Skeletal muscle cell (primary cell): ENCODE results near the gene GDI1.

ENCODE experiments used
- DNase-seq: peaks from one replicate; pipeline ENCODE4 v3.0.0-alpha.2; 2010; ENCODE audit warnings: low read depth
- H3K4me3 ChIP-seq: 2 replicates; pipeline ENCODE4 v1.5.1; 2011; ENCODE audit warnings: low read depth, mild to moderate bottlenecking, control low read depth, low read length, moderate library complexity

The GDI1 gene

DNA sequence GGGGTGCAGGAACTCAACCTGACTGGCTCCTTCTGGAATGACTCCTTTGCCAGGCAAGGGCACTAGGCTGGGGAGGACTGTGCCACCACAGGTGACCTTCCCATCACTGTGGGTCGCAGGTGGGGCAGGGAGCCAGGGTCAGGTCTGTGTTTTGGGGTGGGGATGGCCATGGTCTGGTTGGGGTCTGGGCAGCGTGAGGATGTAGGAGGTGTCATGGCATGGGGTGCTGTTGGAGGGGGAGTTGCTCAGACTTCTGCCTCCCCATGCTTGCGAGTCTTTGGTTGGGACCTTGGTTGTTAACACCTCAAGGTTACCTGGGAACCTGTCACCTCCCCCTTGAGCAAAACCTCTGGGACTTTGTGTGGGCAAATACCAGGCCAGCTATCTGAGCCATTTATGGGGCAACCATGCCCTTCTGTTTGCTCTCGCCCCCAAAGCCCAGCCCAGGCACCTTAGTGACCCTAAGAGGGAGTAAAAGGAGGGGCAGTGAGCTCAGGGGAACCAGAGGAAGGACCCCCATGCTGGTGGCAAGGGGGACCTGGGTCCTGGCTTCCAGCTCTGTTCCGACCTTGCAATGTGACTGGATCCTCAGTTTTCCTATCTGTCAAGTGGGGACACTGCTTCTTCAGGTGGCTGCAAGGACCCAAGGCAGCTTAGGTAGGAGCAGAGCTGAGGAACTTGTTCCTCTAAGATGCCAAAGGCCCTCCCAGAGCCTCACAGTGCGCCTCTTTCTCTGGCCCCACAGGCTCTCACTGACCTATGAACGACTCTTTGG lies 2.4 kb upstream of the GDI1 start:
- H3K4me3 ChIP-seq: no peak overlapping the region
- DNase-seq: no peak

GRCh38 chrX:154435171-154435733 lies 1.7 kb upstream of the GDI1 start:
- no peak for DNase-seq
- H3K4me3 ChIP-seq: no peak overlapping the region

- H3K4me3 ChIP-seq: peak overlapping the region; percentile 56
These were observed 476 bp upstream of the GDI1 start for GRCh38 chrX:154436374-154436982.

GRCh38 chrX:154437971-154438893 lies 1.3 kb downstream of the GDI1 start:
- H3K4me3 ChIP-seq: peak overlapping the region; percentile 56
- no peak for DNase-seq

More at GRCh38 chrX:154436374-154436982, 476 bp upstream of the GDI1 start:
- DNase-seq: no peak

DNA sequence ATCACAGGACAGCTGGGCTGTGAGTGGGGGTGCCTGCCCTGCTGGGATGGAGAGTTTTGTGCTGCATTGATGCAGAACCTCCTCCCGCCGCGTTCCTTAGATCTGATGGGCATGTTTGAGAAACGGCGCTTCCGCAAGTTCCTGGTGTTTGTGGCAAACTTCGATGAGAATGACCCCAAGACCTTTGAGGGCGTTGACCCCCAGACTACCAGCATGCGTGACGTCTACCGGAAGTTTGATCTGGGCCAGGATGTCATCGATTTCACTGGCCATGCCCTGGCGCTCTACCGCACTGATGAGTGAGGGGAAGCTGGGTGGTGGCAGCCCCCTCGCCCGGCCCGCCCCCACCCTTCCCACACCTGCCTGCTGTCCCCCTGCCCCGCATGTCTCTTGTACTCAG lies 2.9 kb downstream of the GDI1 start:
- no peak for DNase-seq
- H3K4me3 ChIP-seq: no peak overlapping the region

DNA sequence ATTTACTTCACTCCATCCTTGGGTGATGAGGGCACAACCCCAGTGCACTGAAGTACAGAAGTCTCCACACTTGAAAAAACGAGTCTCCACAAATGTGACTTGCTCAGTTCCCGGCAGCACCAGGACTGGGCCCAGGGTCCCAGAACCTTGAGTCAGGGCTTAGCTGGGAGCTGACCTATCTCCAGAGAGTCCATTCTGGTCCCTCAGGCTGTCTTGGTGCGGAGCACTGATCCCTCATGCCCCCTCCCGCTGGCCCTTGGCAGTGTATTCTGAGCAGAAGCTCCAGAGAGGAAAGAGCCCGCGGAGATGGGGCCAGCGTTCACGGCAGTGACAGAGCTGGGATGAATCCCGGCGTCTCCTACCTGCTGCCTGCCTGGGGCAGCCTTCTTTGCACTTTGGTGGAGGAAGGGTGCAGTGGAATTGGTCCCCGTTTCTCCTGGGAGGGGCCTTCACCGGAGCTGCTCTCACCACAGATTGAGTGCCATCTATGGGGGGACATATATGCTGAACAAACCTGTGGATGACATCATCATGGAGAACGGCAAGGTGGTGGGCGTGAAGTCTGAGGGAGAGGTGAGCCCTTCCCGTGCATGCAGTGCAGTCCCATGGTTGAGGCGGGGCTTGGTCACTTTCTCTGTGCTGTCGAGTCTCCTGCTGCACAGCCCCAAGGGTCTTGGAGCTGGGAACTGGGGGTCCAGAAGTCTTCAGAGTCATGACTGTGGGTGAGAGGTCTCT lies 3.8 kb downstream of the GDI1 start:
- DNase-seq: no peak
- H3K4me3 ChIP-seq: no peak overlapping the region

GRCh38 chrX:154441564-154441963 lies 4.6 kb downstream of the GDI1 start:
- no peak overlapping the region for H3K4me3 ChIP-seq
- DNase-seq: no peak

DNA sequence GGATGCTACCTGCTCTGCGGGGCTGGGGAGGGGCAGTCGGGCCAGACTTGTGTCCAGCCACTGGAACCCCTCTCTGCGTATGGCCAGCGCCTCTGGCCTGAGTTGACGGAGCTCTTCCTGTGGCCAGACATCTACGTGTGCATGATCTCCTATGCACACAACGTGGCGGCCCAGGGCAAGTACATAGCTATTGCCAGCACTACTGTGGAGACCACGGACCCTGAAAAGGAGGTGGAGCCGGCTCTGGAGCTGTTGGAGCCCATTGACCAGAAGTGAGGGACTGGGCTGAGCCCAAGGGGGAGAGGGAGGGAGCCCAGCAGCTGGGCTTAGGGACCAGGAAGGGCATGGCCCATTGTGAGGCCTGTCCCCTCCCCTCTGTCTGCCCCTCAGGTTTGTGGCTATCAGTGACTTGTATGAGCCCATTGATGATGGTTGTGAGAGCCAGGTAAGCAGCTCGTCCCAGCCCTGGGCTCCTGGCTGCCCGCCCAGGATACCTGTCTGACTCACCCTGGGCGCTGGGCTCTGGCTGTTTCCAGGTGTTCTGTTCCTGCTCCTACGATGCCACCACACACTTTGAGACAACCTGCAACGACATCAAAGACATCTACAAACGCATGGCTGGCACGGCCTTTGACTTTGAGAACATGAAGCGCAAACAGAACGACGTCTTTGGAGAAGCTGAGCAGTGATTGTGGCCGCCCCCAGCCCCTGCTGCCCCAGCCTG lies 5.2 kb downstream of the GDI1 start:
- H3K4me3 ChIP-seq: no peak overlapping the region
- no peak for DNase-seq

- DNase-seq: no peak
These were observed 6.5 kb downstream of the GDI1 start for GRCh38 chrX:154443479-154443910.

DNA sequence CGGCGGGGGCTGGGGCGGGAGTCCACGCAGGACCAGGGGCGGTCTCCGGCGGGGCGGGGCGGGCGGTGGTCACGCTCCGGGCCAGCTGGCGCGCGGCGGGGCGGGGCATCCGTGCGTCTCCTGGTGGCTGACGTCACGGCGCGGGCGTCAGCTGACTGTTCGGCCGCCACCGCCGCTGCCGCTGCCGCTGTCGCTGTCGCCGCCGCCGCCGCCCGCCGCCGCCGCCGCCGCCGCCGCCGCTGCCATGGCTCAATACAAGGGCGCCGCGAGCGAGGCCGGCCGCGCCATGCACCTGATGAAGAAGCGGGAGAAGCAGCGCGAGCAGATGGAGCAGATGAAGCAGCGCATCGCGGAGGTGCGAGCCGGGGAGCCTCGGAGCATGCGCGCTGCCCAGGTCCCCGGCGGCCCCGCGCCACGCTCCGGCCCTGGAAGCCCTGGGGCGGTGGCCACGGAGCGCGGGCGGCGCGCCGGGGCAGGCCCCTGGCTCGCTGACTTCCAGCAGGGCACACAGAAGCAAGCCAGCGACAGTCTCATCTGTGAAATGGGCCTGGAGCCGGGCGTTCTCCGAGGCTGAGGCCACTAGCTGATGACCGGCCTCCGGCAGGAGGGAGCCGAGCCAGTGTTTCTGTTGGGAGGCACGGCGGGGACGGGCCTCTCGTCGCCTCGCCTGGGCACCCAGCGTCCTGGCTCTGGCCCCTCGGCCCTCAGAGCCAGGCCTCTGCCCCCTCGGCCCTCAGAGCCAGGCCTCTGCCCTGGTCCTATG lies 7.2 kb downstream of the GDI1 start, which contains the start of gene FAM50A:
Gene FAM50A (plus strand): TSS at position 150 of the 763 bp plus-strand sequence. CDS start 95 bp downstream, at position 245.
- H3K4me3 ChIP-seq: peak within 1 kb of the TSS; percentile 62
- no peak for DNase-seq

More at GRCh38 chrX:154443479-154443910, 6.5 kb downstream of the GDI1 start:
- H3K4me3 ChIP-seq: peak overlapping the region; percentile 35

DNA sequence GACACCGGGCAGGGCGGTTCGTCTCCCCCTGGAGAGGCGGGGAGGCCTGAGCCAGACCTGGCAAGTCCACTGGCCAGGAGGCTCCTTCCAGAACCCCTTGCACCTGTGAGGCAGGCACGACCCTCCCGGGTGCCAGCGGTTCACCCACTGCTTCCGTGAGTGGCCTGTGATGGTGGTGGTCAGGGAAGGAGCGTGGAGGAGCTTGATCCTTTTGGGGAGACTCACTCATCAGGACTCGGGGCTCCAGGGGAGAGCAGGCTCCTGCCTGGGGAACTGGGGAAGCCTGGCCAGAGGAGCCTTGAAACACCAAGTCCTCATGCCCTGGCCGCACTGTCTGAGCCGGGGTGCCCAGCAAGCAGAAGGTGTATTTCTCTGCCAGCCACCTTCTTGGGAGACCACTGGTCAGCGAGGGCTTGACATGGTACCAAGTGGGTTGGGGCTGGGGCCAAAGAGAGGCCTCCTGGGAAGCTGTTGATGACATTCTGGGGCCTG lies 7.8 kb downstream of the GDI1 start:
- no peak for DNase-seq
- H3K4me3 ChIP-seq: peak overlapping the region; percentile 62

- no peak overlapping the region for H3K4me3 ChIP-seq
- DNase-seq: no peak
These were observed 8.8 kb downstream of the GDI1 start for GRCh38 chrX:154445776-154446175.

DNA sequence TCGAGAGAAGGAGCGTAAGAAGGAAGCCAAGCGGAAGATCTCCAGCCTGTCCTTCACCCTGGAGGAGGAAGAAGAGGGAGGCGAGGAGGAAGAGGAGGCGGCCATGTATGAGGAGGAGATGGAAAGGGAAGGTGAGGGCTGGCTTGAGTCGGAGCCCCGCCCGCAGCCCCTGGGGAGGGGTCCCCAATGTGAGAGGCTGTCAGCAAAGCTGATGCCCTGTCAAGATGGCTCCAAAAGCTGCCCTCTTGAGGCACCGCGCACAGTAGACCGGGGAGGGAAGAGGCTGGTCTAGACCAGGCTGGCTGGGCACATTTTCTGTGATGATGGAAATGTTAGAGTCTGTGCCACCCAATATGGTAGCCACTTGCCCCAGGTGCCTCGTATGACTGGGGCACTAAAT lies 9.5 kb downstream of the GDI1 start:
- DNase-seq: no peak
- H3K4me3 ChIP-seq: no peak overlapping the region

GRCh38 chrX:154448484-154448883 lies 11.5 kb downstream of the GDI1 start:
- DNase-seq: no peak
- no peak overlapping the region for H3K4me3 ChIP-seq

DNA sequence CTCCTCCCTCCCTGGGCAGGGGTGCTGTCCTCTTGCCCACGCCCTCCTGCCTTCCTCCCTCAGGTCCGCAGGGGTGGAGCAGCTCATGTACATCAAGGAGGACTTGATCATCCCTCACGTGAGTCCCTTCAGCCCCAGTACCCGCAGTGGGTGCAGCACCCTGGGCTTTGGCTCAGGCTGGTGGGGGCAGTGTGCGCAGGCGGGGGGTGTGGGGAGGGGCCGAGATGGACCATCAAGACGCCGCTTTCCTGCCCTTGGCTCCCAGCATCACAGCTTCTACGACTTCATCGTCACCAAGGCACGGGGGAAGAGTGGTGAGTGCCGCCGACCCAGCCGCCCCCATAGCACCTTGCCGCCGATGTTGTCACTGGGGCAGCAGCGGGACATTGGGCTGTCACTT lies 12.7 kb downstream of the GDI1 start:
- no peak for DNase-seq
- H3K4me3 ChIP-seq: no peak overlapping the region

DNA sequence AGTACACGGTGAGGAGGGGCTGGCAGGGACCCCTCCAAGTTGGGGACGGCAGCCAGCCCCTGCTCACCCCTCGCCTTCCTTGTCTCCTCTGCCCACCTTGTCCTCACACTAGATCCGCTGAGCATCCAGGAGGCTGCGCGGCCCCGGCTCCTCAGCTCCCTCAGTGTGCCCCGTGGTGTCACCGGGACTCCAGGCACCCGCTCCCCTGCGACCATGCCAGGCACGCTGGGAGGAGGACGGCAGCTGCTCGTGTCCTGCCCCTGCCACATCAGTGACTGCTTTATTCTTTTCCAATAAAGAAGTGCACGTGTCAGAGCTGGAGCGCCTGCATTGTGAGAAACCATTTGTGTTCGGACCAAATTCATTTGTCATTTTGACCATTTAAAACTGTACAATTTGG lies 13.4 kb downstream of the GDI1 start:
- DNase-seq: no peak
- H3K4me3 ChIP-seq: no peak overlapping the region

DNA sequence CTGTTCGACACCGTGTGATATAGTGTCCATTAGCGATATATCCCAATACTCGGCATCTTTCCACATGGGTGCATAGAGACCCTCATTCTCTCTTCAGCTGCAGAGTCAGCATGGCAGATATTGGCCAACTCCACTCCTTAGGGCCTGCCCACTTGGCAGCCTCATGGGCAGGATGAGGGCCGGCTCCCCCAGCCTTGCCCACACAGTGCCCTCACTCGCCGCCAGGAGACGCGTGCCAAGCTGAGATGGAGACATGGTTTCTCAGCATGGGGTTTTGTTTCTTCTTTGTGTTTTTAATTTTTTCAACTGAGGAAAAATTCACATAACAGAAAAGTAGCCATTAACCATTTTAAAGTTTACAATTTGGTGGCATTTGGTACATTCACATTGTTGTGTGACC lies 15.9 kb downstream of the GDI1 start:
- DNase-seq: no peak
- H3K4me3 ChIP-seq: no peak overlapping the region
